Activated naive CD4-positive, alpha-beta T cell (primary cell): Measurements from ENCODE around the gene DNASE2.
A peak's percentile ranks its signal among the peaks of the same experiment; 100 is the strongest.

Experiments
- DNase-seq, 4 experiments: peaks; one replicate each; lab custom pipeline; 2025; lab: John Stamatoyannopoulos, UW

Gene DNASE2

GRCh38 chr19:12886969-12887747 is 5.9 kb upstream of the DNASE2 start, which contains the start of gene KLF1:
KLF1 (minus strand) TSS chr19:12887201; CDS start chr19:12887140, 61 bp downstream.
- no peak for DNase-seq

DNA sequence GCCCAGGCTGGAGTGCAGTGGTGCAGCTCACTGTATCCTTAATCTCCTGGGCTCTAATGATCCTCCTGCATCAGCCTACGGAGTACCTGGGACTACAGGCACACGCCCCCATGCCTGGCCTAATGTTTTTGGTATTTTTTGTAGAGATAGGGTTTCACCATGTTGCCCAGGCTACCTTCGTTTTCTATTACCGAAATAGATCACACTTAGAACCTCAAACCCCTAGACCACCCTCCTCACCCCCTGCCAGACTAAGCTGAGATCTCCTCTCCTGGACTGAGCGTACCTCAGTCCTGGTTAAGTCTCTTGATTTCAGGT is 5.4 kb upstream of the DNASE2 start:
- DNase-seq = no peak

DNA sequence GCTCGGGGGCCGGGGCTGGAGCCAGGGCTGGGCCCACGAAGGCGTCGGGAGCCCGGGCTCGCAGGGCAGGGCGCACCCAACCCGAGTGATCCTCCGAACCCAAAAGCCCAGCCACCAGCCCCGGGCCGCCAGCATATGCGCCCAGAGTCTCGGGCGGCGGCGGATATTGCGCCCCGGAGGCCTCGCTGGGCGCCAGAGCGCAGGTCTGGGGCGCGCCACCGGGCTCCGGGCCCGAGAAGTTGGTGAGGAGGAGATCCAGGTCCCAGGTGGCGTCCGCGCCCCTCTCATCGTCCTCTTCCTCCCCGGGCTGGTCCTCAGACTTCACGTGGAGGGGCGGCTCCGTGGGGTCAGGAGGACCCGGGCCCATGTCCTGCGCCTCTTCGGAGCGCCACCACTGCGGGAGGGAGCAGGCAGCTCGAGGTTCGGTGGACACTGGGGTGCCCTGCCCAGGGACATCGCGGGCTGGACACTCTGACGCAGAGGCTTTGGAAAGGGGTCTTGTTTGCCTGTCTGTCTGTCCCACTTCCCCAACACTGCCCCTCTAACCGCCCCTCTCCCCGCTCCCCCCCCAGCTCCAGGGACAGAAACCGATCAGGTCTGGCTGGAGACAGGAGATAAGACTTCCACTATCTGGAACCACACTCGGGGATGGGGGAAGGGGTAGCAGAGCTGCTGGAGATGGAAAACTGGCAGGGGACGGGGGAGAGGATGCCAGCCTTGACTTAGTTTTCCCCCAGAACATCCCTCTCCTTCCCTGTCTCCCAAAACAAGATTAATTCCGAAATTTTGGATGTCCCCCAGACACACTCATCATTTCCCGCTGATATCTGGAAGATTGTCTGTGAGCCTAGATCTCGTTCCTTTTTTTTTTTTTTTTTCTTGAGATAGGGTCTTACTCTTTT is 4.8 kb upstream of the DNASE2 start:
- DNase-seq = no peak

- peak; percentile 58 to 85 (median 74) for DNase-seq
Observed at GRCh38 chr19:12884926-12885748, 3.9 kb upstream of the DNASE2 start.

DNA sequence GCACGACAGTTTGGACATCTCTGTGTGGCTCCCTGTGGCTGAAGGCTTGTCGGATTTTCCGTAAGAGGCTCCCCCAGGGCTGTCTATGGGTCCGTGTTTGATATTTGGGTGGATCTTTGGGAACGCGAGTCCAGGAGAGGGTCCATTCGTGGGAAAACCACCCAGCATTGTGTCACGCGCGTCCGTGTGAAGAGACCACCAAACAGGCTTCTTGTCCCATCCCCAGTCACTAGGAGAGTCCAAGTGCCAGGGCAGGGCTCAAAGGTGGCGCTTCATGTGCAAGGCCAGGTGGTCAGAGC is 3.3 kb upstream of the DNASE2 start:
- DNase-seq = no peak

- no peak for DNase-seq
Observed at GRCh38 chr19:12884202-12884601, 3.0 kb upstream of the DNASE2 start.

- no peak for DNase-seq
Observed at GRCh38 chr19:12882589-12882988, 1.3 kb upstream of the DNASE2 start.

- peak in 1 of 4 experiments; percentile 27 for DNase-seq
Observed at GRCh38 chr19:12880551-12881171, 588 bp downstream of the DNASE2 start.

DNA sequence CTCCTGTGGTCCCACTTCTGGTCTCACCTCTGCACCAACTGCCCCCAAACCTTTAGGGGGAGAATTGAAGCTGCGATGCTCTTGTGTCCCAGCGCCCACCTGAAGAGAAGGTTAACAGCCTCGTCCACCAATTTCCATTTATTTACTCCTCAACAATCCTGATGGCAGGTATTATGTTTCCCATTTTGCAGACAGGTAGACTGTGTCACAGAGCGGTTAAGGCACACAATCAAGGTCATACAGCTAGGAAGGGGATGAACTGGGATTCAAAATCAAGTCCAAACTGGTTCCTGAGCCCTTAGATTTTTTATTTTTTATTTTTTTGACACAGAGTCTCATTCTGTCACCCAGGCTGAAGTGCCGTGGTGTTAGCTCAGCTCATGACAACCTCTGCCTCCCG is 6.2 kb downstream of the DNASE2 start:
- no peak for DNase-seq

- no peak for DNase-seq
Observed at GRCh38 chr19:12873891-12874745, 7.1 kb downstream of the DNASE2 start.

GRCh38 chr19:12872941-12873890 is 8.0 kb downstream of the DNASE2 start:
- peak in 1 of 4 experiments; percentile 44 for DNase-seq

DNA sequence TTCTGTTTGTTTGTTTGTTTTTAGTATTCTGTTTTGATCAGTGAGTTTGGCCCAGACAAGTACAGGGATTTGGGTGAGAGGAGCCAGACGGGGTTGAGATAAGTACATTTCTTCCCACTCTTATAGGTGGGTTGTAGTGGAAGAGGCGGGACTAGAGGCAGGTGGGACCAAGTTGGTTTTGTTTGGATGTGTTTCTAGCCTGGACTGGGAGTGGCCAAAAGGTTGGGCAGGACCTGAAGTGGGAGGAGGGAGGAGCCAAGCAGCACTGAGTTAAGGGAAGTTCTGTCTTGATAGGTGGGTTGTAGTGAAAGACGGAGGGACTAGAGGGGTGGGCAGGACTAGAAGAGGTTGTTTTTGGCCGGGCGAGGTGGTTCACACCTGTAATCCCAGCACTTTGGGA is 9.0 kb downstream of the DNASE2 start:
- no peak for DNase-seq

- no peak for DNase-seq
Observed at GRCh38 chr19:12871681-12872080, 9.6 kb downstream of the DNASE2 start.

DNA sequence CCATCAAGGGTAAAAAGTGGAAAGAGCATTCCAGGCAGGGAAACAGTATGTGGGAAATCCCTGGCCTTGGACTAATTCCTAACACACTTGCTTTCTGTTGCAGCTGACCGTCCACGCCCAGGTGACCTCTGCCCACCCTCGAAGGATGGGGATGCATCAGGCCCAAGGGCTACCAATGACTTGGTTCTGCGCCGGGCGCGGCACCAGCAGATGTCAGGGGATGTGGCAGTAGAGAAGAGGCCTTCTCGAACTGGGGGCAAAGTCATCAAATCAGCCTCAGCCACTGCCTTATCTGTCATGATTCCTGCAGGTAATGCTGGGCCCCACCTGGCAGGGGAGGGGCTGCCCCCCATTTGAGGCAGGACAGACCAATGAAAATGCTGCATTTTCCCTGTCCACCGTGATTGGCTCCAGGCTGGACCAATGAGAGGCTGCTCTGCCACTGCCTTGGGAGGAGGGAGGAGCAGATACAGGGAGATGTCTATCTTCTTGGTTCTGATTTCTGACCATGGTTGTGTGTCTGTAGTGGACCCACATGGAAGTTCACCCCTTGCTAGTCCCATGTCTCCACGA is 12.6 kb downstream of the DNASE2 start:
- DNase-seq = no peak

DNA sequence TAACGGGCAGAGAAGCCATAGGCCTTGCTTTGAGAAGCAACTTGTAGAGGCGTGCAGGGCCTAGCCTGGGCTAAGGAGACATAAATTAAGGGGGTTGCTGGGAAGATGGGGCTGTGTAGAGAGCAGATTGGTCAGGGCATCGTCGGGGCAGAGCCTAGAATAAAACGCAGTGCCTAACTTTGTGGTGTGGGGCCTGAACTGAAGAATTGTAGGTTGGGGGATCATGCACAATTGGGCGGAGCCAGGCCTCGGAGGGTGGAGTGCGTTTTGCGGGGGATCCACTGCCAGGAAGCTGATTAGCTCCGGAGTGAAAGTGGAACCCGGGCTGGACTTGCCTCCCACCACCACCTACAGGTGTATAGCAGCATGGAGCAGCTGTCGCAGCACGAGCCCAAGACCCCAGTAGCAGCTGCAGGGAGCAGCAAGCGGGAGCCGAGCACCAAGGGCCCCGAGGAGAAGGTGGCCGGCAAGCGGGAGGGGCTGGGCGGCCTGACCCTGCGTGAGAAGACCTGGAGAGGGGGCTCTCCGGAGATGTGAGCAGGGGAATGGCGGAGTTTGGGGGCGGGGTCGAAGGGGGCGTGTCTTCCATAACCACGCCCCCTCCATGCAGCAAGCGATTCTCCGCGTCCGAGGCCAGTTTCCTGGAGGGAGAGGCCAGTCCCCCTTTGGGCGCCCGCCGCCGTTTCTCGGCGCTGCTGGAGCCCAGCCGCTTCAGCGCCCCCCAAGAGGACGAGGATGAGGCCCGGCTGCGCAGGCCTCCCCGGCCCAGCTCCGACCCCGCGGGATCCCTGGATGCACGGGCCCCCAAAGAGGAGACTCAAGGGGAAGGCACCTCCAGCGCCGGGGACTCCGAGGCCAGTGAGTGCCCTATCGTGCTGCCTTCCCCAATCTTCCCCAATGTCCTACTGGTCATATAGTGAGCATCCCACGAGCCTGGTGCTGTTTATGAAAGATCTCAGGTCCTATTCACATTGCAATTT is 13.8 kb downstream of the DNASE2 start:
- DNase-seq = peak in 3 of 4 experiments; percentile 32 to 57 (median 55)

DNA sequence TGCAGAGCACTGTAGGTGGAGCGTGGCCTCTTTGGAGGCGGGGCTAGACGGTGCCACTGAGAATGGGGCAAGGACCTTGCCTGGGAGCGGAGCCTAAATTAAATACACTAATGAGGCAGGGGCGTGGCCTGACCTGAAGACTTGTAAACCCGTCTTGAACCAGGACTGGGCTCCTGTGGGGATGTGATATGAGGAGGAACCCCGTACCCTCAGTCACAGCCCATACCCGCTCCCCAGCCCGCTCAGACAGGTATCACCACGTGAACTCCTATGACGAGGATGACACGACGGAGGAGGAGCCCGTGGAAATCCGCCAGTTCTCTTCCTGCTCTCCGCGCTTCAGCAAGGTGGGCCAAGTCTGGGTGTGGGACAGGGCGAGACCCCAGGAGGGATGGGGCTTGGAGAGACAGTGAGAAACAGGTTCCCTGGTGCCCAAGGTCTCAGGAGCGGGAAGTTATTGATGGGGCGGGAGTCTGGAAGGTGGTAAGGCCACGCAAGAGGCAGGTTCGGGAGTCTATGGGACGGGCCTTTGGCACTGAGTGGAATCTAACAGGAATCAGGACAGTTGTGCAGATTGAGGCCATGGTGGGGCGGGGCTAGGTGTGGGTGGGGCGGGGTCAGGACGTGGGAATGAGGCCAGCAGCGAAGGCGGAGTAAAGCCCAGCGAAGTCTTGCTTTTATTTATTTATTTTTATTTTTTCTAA is 14.7 kb downstream of the DNASE2 start:
- no peak for DNase-seq

- no peak for DNase-seq
Observed at GRCh38 chr19:12865746-12866415, 15.4 kb downstream of the DNASE2 start.
